ENCODE data around the gene CEP112.

GRCh38 chr17:65967372-65967771 lies 224.6 kb downstream of the CEP112 start:
- TF ChIP-seq EZH2 (IDR thresholded peaks at IDR 0.05), result no peak
- no peak for TF ChIP-seq POLR2AphosphoS5 (IDR thresholded peaks at IDR 0.05; ENCODE audit: borderline replicate concordance, low read depth, low read length)
- no peak for TF ChIP-seq FOXP2 (optimal IDR thresholded peaks at IDR 0.05; ENCODE audit: control extremely low read depth, extremely low read length, insufficient read depth)

Data from SK-N-MC (cell line).